CD4-positive, alpha-beta T cell treated with Interleukin-10 for 1 hour (primary cell): Measurements from ENCODE around the gene ABI2.
"Not testable (repeated sequence)": the region's sequence is repeated elsewhere in the genome, so short reads cannot be mapped to it uniquely, and the experiment has no call there.

ENCODE experiments used
- DNase-seq: peaks from one replicate; pipeline ENCODE4 v3.0.0-alpha.2; 2020

The ABI2 gene

DNA sequence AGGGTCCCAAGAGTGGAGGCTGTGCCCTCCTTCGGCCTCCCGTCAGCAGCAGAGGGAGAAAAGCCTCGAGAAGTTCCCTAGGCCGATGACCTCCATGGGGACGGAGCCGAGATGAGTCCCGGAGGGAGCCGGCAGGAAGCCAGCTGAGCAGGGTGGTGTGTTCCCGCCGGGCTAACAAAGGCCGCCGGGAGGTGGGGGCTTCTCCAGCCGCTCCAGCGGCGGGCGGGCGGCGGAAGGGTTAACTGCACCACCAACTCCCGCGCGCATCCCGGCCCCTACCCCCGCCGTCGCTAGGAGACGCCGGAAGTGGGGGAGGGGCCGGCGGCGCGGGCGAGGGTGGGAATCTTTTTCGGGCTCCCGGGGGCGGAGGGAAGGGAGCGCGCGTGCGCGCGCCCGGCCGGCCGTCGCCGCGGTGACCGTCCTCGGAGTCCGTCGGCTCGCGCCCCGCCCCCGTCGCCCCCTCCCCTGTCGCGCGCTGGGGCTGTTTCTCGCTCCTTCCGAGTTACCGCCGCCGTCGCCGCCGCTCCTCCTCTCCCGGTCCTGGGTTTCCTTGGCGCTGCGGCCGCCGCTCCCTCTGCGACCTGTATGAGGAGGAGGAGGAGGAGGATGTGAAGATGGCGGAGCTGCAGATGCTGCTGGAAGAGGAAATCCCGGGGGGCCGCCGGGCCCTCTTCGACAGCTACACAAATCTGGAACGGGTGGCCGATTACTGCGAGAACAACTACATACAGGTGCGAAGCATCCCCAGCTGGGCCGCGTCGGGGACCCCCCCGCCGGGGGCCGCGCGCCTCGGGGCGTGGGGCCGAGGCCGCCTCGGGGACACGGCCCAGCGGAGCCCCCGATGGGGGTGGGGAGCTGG, at the start of gene ABI2:
Gene ABI2 (plus strand): TSS at position 494 of the 859 bp plus-strand sequence. CDS start 121 bp downstream, at position 615.
- DNase-seq = peak; percentile 68

DNA sequence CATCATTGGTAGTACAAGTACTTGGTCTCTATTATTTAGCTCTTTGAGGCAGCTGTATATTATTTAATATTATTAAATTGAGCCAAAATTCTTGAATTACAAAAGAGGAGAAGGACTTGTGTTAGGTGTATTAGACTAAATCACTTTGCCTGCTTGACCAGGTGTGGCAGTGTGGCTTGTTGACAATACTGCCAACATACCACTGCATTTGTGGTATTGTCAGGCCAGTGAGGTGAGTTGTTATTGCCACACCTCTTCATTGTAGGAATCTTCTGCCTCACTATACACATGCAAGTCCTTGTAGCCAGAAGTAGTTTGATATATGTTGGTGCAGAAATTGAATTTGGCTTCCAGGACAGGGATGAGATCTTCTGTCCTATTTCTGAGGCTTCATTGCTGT, 48.9 kb upstream of the ABI2 start:
- DNase-seq = no peak

DNA sequence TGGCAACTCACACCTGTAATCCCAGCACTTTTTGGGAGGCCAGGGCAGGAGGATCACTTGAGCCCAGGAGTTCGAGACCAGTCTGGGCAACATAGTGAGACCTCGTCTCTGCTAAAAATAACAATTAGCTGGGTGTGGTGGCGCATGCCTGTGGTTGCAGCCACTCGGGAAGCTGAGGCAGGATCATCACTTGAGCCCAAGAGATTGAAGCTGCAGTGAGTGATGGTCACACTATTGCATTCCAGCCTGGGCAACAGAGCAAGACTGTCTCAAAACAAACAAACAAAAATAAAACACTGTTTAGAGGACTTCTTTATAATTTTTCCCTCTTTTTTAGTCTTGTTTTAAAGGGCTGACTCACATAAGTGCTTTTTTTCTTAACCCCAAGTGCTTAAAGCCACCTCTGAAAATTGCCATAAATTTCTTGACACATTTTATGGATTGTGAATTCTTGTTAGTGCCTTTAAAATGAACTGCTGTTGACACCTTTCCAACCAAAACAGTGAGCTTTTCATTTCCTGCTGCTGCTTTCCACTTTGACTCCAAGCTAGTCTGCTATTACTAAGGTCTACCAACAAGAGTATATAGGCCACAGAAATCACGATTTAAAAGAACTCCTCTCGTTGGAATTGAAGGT, 47.6 kb upstream of the ABI2 start:
- no peak for DNase-seq

DNA sequence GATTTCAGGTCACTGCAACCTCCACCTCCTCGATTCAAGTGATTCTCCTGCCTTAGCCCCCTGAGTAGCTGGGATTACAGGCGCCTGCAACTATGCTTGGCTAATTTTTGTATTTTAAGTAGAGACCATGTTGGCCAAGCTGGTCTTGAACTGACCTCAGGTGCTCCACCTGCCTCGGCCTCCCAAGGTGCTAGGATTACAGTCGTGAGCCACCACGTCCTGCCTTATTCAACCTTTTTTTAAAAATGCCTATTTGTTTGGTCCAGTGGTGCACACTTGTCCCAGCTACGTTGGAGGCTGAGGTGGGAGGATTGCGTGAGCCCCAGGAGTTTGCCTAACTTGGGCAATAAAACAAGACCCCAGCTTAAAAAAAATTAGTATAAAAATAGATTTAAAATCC, 46.1 kb upstream of the ABI2 start:
- DNase-seq = no peak

DNA sequence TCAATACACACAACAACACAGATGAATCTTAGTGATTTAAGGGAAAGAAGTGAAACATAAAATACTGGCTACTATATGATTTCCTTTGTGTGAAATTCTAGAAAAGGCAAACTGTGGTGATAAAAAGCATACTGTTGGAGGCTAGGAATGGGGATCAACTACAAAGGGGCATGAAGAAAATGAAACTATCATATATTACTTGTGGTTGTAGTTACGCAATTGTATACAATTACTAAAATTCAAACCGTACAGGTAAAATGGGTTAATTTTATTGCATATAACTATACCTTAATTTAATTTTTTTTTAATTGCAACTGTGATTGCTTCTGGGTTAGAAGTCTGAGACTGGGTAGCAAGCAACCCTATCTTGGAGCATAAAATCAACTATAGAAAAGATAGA, 41.7 kb upstream of the ABI2 start:
- no peak for DNase-seq

DNA sequence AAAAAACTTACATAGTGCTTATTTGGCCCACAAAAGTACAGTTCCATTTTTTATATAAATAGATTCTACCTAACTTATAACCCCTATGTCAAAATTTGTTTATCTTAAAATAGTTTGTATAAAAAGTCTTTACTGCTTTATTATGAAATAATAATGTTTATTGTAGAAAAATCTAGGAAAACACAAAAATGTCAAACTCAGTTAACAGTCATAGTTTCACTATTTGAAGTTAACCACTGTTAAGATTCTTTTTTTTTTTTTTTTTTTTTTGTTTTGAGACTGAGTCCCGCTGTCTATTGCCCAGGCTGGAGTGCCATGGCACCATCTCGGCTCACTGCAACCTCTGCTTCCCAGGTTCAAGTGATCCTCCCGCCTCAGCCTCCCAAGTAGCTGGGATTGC, 26.5 kb upstream of the ABI2 start:
- DNase-seq = no peak

DNA sequence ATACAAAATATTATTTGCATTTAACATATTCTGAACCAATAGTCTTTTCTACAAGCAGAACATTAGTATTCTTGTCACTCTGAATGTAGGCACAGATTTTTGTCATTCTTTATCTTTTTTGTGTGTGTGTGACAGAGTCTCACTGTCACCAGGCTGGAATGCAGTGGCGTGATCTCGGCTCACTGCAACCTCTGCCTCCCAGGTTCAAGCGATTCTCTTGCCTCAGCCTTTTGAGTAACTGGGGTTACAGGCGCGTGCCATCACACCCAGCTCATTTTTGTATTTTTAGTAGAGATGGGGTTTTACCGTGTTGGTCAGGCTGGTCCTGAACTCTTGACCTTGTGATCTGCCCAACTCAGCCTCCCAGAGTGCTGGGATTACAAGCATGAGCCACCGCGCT, 25.6 kb upstream of the ABI2 start:
- DNase-seq = not testable (repeated sequence)

DNA sequence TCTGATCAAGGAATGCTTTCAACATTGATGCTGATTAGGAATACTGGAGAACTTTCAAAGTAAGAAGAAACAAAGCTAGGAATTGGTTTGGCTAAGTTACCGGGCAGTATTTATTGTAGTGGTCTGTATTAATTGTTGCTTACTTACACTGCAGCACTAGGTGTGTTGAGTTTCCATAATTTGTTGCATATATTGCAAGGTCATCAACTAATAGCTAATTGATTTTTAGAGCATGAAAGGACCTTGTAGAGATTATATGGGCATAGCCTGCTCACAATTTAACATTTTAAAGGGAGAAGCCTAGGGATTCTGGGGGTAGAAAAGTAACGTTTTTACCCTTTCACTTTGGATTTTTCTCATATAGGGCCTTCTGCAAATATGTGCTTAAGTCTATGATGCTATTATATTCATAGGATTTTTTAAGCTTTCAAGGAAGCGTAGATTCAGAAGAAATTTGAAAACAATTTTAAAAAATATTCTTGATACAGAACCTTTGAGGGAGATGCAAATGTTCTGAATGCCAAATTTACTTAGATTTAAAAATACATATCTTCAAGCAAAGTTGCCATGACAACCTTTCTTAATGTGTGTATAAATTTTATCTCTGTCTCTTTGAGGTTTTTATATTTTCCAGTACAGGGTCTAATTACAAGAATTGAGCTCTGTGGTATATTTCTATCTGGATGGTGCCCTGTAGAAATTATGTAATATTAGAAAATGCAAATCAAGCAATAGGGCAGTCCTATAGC, 17.3 kb upstream of the ABI2 start:
- DNase-seq = no peak

DNA sequence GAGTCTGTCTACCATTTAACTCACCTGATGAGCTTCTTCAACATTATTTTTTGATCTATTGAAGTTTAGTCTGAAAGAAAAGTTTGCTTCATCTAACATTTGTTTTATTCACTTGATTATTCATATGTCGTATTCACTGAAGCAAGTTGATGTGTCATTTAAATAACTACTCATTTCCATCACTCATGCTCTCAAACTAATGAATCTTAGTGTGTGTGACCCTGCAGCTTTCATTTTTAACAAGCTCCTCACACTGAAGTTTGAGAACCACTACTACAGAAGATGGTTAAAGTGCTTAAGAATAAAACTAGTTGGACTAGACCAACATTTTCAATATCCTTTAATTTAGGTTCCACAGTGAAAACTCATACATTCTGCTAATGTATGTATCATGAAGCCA, 1.8 kb upstream of the ABI2 start:
- DNase-seq = no peak

DNA sequence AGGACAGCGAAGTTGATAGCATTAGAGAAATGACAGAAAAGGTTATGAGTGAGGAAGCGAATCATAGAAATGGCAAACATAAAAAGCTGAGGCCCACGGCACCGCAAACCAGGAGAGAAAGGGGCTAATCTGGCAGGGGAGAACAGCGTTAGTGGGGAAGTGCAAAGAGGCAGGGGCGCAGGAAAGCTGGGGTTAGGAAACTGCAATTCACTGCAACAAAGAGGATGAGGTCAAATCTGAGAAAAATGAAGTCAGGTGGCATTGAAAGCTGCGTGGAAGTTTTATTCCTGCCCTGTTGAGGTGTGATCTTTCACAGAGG, 653 bp upstream of the ABI2 start:
- DNase-seq = no peak

DNA sequence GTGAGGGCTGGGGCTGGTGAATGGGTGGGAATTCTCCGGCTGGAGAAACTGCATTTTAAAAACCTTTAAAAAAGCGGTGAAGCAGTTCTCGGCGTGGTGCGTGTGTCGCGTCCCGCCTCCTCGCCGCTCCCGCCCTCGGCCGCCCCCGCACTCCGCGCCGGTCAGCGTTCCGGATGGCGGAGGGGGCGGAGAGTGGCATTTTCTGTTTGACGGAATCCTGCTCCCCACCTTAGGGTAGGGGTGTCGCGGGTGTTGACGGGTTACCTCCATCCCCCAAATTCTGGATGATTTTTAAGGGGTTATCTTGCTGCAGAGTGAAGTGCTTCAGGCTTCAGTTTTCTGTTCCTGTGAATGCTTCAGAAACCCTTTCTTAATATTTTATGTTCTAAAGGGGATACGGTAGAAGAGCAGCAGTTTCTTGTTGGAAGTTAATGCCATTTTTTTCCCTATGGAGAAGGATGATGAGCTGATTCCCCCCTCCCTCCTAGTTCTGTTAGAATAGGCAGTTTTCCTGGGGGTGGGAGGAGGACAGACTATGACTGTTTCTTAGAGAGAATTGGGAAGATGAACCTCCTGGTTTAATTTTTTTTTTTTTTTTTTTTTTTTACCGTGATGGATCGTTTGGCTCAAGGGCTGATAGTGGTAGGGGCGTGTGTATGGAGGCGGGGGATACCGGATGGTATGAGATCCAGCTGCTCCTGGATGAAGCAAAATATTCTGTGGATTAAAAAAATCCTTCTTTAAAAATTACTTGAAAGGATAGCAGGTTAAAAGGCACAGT, 756 bp downstream of the ABI2 start:
- DNase-seq = peak; percentile 23

DNA sequence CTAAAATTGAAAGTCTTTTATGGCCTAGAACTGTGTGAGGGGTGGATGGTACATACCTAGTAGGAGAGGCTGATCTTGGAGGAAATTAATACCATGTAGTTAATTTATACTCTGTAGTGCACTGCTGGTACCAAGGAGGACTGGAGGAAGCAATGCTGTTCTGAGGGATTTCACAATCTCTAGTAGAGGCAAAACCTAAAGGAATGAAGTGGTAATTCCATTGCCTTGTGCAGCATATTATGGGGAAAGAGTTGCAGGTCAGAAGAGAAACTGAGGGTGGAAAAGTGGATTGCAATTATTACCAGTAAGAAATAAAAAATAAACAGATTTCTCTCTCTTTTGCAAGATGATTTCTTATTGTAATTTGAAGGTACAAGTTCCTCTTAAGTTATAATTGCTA, 2.2 kb downstream of the ABI2 start:
- DNase-seq = no peak

DNA sequence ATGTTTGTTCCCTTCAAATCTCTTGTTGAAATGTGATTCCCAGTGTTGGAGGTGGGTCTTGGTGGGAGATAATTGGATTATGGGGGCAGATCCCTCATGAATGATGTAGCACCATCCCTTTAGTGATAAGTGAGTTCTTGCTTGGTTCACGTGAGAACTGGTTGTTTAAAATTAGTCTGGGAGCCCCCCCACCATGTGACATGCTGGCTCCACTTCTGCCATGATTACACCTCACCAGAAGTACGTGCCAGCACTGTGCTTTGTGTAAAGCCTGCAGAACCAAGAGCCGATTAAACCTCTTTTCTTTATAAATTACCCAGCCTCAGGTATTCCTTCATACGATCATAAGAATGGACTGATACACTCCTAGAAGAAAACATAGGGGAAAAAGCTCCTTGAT, 10.1 kb downstream of the ABI2 start:
- DNase-seq = no peak

DNA sequence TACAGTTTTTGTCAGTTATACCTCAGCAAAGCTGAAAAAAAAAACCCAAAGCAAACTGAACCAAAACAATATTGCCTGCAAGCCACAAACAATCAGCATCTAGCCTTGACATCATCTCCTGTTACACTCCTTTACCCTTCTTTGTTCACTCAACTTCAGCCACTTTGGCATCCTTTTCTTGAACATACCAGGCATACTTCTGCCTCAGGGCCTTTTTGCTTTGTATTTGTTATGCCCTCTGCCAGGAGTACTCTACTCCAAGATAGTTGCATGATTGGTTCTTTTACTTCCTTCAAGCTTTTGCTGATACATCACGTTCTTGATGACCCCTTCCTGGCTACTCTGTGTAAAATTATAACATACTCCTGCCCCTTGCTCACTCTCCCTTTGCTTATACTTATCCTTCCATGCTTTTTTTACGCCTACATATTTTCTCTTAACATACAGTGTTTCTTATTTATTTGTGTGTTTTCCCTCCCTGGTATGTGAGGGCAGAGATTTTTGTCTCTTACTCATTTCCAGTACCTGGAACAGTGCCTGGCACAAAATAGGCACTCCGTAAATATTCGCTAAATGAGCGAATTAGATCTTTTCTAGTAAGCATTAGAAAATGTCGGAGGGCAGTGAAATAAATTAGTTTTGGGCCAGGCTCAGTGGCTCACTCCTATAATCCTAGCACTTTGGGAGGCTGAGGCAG, 12.7 kb downstream of the ABI2 start:
- no peak for DNase-seq

DNA sequence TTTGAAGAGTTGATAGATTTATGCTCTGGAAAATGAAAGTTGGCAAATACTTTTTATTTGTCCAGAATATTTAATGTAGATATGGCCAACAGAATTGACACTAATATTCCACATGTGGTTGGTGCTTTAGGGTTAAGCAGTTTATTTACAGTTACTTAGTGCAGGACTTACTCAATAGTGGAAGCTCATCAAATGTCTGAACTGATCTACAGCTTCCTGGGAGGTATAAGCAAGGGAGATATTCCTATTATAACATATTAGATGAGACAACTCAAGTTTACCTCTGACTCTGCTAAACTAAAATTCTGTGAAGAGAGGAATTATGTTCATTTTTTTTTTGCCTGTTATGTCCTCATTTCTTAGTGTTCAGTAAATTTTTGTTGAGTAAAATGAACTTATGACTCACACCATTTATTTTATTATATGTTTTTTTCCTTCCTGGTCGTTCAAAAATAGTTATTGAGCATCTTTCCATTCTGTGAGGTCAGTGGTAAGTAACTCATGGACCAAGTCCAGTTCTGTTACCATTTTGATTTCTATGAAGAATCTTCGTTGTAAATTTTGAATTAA, 13.6 kb downstream of the ABI2 start:
- DNase-seq = no peak

DNA sequence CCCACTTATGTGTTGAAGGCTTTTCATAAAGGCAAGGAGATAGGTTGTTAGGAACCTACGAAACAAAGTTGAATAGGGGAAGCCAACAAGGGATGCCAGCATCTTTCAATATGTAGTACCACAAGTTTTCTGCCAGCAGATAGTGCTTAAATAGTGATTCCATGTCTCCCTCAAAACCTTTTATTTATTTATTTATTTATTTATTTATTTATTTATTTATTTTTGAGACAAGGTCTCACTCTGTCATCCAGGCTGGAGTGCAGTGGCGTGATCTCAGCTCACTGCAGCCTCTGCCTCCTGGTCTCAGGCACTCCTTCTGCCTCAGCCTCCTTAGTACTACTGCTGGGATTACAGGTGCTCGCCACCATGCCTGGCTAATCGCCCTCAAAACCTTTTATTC, 14.2 kb downstream of the ABI2 start:
- not testable (repeated sequence) for DNase-seq

DNA sequence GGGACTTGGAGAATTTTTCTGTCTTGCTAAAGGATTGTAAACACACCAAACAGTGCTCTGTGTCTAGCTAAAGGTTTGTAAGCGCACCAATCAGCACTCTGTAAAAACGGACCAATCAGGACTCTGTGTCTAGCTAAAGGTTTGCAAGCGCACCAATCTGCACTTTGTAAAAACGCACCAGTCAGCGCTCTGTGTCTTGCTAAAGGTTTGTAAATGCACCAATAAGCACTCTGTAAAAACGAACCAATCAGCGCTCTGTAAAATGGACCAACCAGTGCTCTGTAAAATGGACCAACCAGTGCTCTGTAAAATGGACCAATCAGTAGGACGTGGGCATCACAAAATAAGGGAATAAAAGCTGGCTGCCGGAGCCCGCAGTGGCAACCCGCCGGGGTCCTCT, 16.5 kb downstream of the ABI2 start:
- DNase-seq = no peak

DNA sequence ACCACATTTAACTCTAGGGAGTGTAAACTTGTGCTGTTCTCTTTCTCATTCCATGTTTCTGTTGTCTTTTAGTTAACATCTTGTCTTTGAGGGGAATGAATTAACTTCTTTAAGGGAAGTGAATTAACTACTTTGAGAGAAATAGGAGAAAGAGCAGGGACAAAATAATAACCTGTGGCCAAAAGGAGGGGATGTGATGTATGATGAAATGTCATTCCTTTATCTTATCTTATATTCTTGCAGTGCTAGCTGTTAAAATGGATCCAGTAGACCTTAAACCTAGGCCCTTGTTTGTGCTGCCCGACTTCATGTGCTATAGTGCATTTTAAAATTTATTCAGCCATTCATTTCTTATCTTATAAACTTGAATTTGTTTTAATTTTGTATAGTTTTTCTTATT, 18.4 kb downstream of the ABI2 start:
- no peak for DNase-seq

DNA sequence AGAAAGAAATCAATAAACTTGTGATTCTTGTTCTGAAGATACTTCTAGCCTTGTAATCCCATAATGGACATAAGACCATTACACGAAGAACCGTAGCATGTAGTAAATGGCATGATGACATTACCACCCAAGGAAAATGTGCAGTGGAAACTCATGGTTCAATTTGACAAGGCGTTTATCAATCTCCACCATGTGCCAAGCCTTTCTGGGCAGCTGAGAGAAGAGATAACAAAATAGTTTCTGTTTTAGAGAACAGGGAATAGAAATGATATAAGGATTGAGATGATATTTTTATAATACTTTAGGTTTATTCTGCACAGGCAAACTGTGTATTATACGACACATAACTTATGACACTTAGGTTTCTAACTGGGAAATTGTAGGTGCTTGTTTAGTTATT, 19.2 kb downstream of the ABI2 start:
- no peak for DNase-seq

DNA sequence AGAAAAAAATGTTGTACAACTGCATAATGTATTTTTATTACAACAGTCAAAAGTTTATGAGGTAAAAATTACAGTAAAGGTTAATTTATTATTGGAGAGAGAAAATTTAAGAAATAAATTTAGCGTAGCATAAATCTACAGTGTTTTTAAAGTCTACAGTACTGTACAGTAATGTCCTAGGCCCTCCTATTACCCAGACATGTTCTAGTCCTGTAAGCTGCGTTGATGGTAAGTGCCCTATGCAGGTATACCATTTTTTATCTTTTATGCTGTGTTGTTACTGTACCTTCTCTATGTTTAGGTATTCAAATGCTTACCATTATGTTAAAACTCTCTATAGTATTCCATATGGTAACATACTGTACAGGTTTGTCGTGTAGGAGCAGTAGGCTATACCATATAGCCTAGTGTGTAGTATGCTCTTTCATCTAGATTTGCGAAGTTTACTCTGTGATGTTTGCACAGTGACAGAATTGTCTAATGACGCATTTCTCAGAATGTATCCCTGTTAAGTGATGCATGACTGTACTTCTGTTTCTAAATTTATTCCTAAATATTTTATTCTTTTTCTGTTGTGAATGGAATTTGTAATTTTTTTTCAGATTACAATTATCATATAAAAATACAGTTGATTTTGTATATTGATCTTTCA, 24.5 kb downstream of the ABI2 start:
- DNase-seq = no peak

DNA sequence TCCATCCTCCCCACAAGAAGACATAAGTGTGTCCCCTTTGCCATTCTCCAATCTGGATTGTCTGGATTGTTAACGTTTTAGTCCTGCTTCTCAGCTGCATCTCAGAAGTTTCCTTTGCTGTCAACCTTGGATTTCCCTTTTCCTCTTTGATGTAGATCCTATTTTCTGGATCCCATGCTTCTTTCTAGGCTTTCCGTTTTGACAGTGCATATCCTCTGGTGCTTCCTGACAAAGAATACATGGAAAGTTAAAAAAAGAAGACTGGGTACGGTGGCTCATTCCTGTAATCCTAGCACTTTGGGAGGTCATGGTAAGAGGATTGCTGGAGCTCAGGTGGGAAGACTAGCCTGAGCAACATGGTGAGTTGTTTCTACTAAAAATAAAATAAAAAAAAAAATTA, 26.8 kb downstream of the ABI2 start:
- no peak for DNase-seq

DNA sequence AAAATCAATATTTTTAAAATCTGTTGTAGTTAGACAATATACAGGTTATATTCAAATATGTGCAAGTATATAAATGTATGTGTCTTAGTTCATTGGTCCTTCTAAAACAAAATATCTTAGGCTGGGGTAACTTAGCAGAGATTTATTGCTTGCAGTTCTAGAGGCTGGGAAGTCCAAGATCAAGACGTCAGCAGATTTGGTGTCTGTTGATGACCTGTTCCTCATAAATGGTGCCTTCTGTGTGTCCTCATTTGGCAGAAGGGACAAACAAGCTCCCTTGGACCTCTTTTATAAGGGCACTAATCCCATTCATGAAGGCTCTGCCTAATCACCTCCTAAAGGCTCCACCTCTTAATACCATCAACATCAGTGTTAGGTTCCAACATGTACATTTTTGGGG, 31.3 kb downstream of the ABI2 start:
- DNase-seq = no peak
